Cardiac fibroblast (primary cell): Measurements from ENCODE around the gene TMEM237.
A peak's percentile ranks its signal among the peaks of the same experiment; 100 is the strongest.

Source experiments
- DNase-seq, 2 donors: peaks; one replicate each; pipeline versions ENCODE4 v3.0.0 to v3.0.0-alpha.2; 2010; ENCODE audit warnings: low read depth in 2 of 2
- H3K4me3 ChIP-seq, 2 donors: replicated peaks in 1 of 2; 1 replicate in 1 of 2; 2 replicates in 1 of 2; pipeline ENCODE4 v1.5.1; 2011; ENCODE audit warnings: low read depth in 2 of 2, low read length in 2 of 2, mild to moderate bottlenecking in 2 of 2, moderate library complexity in 1 of 2
- TF ChIP-seq, protein P1 (sequence below): IDR thresholded peaks from one replicate; pipeline ENCODE4 v1.5.1; 2011; ENCODE audit warnings: low read depth, mild to moderate bottlenecking, low read length, inconsistent platforms

Gene TMEM237

DNA sequence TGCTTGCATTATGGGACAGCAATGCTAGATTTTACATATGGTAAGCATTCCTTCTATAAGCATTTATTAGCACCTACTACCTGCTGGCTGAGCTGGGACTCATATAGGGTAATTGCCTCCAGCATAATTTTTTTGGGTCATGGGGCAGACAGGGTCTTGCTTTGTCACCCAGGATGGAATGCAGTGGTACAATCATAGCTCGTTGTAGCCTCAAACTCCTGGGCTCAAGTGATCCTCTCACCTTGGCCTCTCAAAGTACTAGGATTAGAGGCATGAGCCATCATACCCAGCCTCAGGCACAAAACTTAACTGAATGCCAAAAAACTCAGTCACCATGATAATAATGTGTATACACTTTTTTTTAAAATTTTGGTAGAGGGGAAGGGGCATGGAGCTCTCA is 35.3 kb downstream of the TMEM237 start:
- DNase-seq, result no peak
- no peak overlapping the region for H3K4me3 ChIP-seq
- TF ChIP-seq, protein P1, sequence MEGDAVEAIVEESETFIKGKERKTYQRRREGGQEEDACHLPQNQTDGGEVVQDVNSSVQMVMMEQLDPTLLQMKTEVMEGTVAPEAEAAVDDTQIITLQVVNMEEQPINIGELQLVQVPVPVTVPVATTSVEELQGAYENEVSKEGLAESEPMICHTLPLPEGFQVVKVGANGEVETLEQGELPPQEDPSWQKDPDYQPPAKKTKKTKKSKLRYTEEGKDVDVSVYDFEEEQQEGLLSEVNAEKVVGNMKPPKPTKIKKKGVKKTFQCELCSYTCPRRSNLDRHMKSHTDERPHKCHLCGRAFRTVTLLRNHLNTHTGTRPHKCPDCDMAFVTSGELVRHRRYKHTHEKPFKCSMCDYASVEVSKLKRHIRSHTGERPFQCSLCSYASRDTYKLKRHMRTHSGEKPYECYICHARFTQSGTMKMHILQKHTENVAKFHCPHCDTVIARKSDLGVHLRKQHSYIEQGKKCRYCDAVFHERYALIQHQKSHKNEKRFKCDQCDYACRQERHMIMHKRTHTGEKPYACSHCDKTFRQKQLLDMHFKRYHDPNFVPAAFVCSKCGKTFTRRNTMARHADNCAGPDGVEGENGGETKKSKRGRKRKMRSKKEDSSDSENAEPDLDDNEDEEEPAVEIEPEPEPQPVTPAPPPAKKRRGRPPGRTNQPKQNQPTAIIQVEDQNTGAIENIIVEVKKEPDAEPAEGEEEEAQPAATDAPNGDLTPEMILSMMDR, result no peak

DNA sequence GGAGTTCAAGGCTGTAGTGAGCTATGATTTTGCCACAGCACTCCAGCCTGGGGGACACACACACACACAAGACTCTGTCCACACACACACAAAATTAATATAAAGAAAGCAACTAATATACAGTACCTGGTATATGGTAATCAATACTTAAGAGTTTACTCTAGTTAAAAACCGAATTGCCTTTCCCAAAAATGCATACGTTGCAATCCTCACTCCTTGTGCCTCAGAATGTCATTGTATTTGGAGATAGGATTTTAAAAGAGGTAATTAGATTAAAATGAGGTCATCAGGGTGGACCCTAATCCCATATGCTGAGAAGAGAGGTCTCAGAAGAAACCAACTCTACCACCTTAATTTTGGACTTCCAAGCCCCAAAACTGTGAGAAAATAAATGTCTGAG is 35.7 kb downstream of the TMEM237 start:
- TF ChIP-seq, protein P1, result no peak
- H3K4me3 ChIP-seq, result no peak overlapping the region
- no peak for DNase-seq

DNA sequence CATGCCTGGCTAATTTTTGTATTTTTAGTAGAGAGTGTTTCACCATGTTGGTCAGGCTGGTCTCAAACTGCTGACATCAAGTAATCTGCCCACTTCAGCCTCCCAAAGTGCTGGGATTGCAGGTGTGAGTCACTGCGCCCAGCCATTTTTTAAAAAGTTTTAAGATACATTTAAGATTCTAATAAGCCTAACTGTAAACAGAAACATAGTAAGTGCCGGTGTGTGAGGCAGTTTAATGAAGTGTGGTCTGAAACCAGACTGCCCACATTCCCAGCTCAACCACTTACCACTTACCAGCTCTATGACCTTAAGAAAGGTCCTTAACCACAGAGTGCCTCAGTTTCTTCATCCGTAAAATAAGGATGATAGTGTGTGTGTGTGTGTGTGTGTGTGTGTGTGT is 42.4 kb downstream of the TMEM237 start:
- DNase-seq, result no peak
- TF ChIP-seq, protein P1, result no peak
- H3K4me3 ChIP-seq, result no peak overlapping the region

DNA sequence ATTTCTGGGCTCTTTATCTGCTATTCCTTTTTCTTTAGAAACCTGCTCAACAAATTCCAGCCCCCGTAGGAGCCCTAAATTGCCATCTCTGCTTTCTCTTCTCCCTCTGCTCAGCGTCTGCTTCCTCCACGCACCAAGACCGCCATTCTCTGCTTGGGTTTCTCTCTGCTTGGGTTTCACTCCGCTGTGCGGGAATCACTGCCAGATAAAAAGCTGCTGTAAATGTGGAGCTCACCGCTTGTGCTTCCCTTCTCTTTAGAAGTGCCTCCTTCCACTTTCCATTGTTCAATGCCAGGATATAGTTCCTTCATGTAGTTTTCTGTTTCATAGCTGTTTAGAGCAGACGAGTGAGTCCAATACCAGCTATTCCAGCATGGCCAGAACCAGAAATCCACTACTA is 45.9 kb downstream of the TMEM237 start:
- no peak overlapping the region for H3K4me3 ChIP-seq
- TF ChIP-seq, protein P1, result no peak
- no peak for DNase-seq

DNA sequence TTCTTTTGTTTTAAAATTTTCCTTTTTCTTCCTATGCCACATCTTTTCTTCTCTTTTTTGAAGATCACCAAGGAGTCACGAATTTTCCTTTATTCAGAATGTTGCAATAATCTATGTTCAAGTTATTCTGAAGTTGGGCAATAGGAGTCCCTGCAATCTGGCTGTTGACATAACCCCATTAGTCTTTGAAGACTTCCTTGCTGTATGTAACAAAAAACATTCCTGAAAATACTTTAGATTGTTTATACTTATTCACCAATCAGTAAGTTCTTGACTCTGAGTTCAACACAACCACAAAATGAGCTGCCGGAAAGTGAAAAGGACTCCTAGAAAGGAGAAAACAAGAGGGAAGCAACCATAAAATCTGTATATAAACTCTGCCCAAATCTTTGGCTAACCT is 62.8 kb downstream of the TMEM237 start:
- H3K4me3 ChIP-seq, result no peak overlapping the region
- TF ChIP-seq, protein P1, result no peak
- DNase-seq, result peak; percentile 91 to 93

DNA sequence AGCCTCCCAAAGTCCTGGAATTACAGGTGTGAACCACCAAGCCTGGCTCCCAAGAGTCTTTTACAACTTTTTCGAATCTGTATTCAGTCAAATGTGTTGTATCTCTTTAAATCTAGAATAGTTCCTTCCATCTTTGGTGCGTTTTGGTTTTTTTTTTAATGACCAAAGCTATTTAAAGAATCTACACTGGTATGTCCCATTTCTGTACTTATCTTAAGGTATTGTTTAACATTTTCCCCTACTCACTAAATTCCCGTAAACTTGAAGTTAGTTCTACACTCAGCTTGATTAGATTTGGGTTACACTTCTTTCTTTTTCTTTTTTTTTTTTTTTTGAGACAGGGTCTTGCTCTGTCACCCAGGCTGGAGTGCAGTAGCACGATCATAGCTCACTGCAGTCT is 63.8 kb downstream of the TMEM237 start:
- H3K4me3 ChIP-seq, result no peak overlapping the region
- DNase-seq, result peak; percentile 52 to 70
- TF ChIP-seq, protein P1, result no peak

DNA sequence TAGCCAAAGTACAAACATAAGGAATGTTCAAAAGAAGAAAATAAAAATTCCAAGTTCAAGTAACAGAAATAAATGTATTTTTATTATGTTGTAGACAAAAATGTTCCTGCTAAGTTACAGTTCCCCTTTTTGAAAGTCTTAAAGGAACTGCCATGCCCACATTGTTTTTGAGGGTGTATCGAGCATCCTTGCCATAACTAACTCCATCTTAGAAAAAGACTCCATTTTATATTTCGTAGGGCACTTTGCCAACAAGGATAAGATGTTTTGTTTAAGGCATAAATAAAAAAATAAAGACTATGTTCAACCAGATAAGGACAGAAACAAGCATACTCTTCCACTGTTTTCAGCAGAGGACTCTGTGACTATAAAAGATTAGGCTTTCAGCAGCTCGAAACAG is 67.3 kb downstream of the TMEM237 start:
- no peak overlapping the region for H3K4me3 ChIP-seq
- TF ChIP-seq, protein P1, result no peak
- DNase-seq, result no peak
